NCI-H2081 treated with DMSO at 0.1 percent for 48 hours (cell line): ENCODE results near the gene LECT2.

ENCODE experiments used
- DNase-seq: peaks from one replicate; lab custom pipeline; 2025; lab: John Stamatoyannopoulos, UW

LECT2 gene

DNA sequence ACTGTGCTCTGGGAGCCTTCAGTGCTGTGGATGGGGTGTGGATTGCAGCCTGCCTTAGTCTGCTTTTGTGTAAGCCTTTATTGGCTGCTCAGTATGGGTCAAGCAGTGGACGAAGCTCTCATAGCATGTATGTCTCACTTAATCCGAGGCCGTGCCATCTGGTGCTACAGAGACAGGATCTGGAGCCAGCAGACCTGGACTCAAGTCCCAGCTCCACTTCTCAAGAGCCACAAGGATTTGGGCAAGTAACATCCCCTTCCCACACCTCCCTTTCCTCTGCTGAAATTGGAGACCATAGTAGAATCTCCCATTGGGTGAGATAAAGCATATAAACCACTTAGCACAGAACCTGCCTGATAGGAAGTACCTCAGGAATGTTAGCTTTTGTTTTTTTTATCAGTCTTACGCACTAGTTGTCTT is 23.4 kb upstream of the LECT2 start:
- no peak for DNase-seq

DNA sequence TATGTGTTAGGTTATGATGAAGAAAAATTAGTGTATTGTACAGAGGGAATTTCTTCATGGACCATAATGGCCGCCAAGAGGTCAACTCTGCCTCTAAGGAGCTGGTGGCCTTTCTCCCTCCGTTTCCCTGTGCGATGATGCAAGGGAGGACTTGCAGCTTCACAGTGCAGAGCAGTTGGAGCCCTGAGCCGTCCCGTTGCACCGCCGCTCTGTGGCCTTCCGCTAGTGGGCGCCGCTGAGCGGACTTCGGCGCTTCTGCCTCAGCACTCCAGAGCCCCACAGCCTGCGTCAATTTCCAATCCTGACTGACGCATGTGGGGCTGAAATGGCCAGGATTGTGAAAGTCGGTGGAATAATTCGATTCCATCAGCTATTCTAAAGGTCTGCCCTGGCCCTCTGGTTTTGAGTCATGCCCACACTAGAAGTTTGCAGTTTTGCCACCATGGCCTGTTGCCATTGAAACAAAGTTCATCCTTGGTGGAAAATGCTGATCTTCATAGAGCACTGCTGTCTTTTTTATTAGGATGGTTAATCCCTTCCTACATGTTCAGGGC is 22.7 kb upstream of the LECT2 start:
- DNase-seq: no peak

DNA sequence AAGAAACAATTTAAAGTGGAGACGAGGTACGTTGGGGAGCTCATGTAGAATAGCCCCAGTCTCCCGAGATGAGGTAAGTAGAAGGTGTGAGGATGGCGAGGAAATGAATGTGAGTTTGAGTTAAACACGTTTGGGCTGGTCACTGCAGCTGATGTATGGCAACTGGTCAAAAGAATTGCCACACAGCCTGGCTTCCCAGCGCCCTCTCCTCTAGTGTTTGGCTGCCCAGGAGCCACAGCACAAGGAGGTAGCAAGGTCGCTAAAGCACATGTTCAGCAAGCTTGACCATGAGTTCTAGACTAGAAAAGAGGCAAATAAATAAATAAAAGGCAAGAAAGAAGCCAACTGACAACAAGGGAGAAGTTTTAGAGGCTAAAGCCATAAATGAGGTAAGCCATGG is 21.4 kb upstream of the LECT2 start:
- no peak for DNase-seq

DNA sequence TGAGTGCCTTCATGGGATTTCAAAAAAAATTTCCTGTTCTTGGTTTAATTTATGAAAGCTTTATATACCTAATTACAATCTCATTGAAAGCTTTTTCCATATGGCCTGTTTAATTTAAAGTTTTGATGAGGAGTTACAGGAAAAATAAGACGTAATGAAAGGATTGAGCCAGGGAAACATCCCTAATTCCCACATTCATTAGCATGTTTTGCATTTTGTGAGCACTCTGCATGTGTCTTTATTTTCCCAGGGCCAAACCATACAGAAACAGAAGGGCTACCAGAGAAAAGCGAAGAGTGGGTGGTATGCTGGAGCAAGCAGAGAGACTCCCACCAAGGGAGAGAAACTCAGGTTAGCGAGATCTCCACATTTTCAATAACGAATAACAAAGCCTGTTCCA is 20.3 kb upstream of the LECT2 start:
- no peak for DNase-seq

DNA sequence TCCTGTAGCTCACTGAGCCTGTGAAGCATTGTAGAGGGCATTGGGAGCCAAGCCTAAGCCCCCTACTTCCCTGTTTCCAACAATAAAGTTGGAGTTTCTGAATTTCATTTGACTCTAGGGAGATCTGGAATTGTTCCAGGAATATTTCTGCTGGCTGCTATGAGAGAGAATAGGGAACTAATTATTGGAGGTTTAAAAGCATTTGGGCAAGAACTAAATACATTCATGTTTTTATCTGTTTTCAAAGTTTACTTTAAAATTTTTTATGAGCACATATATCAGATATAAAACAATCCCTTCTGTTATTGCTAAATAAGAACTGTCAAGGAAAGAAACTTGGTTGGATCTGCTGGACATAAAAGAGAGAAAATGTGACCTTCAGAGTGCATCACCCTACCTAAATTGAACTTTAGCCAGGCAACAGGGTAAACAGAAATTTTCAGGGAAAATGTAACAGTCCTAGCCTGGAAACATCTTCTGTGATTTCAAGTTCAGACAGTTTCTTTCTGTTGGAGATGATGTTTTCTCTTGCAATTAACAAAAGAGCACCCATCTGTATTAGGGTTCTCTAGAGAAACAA is 19.3 kb upstream of the LECT2 start:
- no peak for DNase-seq

DNA sequence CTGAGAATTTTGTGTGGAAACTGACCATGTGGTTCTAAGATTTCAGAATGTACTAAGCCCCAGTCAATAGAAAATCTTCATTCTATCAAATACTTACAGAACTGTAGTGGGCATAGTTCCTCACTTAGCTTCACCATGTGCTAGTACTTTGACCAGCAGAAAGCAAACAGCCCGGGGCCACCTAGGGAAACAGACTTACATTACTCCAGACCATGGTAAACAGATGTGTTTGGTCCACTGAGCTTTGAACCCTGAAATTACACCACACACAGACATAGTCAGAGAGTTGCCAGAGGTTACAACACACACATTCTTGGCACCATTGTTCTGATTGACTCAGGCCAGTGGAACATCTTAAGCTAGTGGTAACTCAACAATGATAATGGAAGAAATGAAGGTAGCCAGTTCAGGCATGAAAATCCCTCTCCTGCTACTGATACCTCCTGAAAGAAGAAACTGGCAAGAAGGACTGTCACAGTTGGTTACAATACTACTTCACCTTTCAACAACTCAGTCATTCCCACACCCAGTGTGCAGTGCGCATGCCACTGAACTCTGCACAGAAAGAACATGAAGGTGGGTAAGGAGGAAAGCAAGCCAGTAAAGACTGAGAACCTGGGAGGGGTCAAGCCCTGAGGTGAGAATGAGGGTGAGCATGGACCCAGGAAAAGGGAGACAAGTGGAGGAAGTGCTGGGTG is 18.7 kb upstream of the LECT2 start:
- DNase-seq: no peak

DNA sequence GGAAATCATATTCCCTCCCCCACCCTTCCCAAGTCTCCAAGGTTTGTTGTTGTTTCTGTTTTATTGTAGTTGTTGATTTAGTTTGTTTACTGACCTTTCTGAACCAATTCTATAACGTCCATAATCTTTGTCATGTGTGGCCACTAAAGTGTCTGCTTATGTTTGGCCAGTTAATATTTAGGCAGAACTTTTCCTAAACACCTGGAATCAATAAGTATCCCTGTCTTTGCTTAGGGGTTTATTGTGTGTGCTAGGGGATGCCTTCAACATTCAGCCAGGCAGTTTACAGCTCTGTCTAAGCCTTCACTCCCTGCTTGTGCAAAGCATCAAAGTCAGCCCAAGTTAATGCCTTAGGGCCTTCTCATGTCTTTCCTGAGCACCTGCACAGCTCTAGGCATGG is 16.9 kb upstream of the LECT2 start:
- DNase-seq: no peak

DNA sequence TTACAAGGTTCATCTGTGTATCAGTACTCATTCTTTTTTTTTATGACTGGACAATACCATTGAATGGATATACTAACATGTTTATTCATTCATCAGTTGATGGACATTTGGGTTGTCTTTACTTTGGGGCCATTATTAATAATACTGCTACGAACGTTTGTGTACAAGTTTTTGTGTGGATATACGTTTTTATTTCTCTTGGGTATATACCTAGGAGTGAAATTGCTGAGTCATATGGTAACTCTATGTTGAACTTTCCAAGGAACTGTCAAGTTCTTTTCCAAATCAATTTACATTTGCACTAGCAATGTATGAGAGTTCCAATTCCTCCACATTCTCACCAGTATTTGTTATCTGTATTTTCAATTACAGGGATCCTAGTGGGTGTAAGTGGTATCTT is 12.0 kb upstream of the LECT2 start:
- DNase-seq: no peak

DNA sequence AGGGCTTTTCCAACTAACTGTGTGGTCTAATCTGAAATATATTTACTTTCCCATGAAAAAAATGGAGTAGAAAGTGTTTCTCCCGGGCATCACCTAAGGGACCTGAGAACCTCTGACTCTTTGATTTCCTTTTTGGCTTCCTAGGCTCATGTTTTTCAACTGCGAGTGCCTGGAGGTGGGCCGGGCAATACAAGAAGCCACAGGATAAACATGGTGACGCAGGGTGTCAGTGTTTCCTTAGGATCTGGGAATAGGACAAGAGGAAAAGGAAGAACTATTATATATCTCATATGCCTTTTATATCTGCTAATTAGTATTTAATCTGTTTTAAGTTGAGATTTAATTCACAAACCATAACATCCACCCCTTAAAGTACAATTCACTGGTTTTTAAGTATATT is 11.4 kb upstream of the LECT2 start:
- no peak for DNase-seq

DNA sequence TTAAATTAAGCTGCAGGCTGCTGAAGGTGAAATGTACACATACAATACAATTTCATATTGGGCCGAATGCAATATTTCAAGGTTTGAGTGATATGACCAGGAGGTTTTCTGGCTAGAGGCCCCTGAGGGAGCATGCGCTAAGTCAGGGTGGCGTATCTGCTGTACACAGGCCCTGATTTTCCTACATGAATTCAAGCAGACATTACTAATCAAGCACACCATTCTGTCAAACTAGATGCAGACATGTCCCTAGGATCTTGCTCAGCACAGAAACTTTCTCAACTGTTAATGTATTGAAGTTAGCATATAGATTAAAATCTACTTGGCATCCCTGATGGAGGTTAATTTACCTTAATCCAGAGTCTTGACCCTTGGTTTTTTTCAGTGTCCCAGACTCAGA is 10.7 kb upstream of the LECT2 start:
- no peak for DNase-seq

DNA sequence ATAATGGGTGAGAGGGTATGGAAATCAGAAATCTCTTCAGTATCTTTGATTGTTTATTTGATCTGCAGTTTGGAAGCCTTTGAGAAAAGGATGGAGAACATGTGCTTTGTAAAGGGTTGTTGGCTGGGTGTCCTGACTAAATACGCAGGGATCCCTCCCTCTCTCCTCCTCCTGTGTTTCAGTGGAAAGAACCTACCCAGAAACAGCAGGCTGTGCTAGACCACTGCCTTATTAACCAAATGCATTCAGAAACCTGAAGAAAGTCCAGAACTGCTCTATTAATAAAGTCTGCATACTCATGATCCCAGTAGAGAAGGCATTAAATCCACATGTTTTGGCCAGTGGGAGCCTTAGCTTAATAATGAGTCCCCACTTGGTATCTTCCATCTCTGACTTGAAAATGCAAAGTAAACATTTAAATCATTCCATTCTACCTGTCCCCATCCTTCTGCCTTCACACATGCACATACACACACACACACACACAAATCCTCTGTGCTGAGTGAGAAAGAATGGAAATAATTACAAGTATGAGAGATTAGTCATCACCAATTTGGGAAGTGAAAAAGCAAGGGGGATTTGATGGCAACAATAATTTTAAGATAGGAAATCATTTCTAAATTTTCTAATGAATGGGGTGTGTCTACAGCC is 10.0 kb upstream of the LECT2 start:
- no peak for DNase-seq

DNA sequence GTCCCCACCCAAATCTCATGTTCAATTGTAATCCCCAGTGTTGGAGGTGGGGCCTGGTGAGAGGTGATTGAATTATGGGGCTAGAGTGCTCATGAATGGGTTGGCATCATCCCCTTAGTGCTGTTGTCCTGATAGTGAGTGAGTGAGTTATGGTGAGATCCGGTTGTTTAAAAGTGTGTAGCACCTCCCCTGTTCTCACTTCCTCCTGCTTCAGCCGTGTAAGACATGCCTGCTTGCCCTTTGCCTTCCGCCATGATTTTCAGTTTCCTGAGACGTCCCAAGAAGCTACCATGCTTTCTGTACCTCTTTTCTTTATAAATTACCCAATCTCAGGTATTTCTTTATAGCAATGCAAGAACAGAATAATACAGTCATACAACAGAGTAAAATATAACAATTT is 742 bp upstream of the LECT2 start:
- DNase-seq: no peak

DNA sequence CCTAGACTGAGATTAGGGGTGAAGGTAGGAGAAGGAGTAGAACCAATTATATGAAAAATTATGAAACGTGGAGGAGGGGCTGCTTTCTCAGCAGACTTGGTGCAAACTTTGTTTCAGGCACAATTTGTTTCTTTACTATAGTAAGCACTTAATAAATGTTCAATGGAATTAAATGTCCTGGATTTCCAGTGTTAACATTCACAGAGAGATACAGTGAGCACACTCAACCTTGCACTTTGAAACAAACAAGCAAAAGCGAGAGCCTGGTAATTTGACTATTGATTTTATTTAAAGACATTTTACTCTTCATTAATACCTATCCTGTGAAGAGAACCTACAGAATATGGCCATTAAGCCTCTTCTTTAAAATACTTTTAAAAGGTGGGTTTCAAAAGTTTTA is 933 bp downstream of the LECT2 start:
- no peak for DNase-seq

DNA sequence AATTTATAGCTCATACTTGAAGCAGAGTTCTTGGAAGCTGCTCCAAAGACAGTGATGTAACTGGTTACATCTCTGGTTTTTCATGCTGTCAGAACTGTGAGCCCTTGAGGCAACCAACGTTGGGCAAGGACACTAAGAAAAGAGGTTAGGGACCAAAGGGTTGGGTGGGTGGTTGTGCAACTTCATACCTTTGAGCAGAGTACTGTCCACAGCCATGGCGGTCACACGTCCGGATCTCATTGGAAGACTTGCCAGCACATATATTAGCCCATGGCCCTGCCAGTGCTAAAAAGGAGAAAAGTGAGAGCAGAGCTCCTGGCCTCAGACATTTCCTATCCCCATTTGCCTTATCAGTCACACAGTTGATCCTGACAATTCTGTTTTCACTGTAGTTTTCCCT is 2.1 kb downstream of the LECT2 start:
- DNase-seq: no peak

DNA sequence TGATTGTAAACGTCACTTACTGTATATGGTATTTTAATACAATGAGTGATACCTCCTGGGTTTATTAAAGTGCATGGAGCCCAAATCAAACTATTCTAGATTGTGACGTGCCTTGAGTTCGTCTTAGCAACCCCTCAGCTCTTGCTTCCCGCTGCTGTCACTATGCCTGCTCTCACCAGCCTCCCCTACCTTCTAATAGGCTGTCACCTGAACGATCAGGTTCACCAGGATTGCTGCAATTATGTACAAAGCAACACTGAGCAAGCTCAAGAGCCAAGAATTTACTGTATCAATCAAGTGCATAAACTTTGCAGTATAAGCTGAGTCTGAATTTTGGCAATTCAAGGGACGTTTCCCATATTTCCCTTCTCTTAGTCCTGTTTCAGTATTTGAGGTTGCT is 3.0 kb downstream of the LECT2 start:
- DNase-seq: no peak

DNA sequence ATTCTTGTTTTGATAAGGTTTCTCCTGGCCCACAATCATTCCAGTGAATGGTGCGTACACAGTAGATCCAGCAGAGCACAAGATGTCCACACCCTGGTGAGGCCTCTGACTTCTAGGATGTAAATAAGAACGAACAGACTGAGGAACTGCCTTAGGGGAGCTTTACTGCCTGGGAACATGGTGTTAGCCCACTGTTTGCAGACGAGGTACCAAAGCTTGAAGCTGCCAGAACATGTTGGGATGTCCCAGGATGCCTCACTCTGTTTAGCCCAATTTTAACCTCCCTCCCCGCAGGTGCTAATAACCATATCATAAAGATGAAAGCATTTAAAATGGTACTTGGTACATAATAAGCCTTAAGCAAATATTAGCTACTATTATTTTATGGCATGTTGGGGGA is 3.5 kb downstream of the LECT2 start:
- no peak for DNase-seq

DNA sequence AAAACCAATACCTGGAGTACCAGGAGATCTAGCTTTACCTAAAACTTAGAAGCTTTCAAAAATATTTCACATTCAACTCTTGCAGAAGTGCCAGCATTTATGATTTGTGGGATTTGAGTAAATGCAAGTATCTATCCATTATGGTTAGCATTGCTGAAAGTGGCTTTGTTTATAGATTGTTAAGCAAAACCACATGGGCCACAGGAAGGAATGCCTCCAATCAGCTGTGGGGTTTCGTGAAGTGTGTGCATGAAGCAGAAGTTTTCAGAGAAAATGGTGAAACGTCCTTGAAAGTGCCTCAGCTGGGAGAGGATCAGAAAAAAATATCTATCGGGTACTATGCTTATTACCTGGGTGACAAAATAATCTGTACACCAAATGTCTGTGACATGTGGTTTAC is 4.2 kb downstream of the LECT2 start:
- no peak for DNase-seq

DNA sequence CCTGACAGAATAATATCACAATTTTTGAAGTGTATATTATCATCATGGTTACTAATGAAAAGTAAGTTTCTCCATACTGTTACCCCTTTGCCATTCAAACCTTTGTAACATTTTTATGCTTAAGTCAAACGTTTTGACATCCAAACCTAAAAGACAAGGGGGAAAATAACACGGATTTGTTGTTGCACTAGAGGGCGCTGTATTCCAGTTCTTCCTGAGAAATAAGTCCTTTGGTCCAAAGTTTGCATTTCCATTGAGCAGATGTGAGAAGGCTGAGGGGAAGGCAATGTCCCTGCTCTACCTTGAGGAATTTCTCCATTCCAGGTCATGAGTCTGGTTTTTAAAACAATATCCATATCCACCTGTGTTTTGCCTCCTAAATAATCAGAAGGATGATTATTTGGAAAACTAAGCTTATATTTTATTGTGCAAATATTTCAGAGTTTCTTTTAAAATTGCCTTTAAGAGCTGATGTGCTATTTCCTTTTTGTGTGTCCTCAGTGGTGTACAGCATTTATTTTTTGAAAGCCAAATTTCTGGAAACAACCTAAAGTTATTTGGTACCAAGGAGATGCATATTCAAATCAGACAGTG is 9.7 kb downstream of the LECT2 start:
- peak; percentile 44 for DNase-seq

DNA sequence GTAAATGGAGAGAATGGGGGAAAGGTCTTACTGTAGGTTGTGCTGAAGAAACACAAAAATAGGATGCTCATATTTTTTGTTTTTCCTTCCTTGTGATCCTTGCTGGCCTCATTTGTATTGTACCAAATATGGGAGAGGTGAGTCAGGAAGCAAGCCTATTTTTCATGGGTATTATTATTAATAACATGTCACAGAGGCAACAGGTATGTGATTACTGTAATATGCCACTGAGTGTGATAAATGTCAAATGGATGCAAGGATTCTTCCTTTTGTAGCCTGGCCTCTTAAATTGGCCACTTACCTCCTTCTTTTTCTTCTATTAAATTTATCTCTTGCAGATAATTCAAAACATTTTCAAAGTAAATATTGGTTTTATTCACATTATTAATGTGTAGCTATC is 10.2 kb downstream of the LECT2 start:
- DNase-seq: no peak

DNA sequence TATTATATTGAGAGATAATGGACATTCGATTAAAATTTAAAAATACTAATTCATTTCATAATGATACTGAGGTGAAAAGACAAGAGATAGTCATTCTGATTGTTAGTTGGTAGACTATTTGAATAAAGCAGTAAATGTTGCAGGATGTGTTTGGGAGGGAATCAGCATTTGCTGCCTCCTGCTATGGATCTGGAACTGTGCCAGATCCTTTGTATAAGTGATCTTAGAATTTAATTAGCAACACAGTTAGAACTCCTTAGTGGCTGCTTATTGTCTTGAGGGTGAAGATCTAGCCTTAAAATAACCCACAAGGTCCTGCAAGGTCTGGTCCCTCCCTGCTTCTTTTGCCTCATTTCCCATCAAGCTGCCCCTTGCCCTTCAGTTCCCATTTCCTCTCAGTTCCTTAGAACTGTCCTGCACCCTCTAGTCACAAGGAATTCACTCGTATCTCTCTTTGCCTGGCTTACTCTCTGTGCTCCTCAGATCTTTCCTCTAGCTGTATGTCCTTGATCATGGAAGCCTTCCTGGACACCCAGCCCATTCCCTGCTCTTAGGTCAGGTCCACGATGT is 12.5 kb downstream of the LECT2 start:
- no peak for DNase-seq

DNA sequence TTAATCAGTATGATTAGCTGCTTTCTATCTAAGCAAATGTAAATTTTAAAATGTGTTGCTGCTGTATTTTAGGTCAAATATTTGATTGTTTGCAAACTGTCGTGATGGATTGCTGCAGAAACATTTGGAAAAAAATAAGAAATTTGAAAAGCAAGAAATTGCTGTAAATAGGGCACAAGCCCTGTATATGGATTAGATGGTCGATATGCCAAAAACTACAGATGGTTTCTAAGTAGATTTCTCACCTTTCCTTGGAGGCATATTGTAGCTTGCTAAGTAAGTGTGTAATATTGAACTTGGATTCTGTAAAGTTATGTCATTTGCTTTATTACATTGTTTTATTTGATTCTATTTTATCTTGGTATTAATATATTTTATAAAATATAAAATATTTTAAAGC is 13.1 kb downstream of the LECT2 start:
- no peak for DNase-seq

DNA sequence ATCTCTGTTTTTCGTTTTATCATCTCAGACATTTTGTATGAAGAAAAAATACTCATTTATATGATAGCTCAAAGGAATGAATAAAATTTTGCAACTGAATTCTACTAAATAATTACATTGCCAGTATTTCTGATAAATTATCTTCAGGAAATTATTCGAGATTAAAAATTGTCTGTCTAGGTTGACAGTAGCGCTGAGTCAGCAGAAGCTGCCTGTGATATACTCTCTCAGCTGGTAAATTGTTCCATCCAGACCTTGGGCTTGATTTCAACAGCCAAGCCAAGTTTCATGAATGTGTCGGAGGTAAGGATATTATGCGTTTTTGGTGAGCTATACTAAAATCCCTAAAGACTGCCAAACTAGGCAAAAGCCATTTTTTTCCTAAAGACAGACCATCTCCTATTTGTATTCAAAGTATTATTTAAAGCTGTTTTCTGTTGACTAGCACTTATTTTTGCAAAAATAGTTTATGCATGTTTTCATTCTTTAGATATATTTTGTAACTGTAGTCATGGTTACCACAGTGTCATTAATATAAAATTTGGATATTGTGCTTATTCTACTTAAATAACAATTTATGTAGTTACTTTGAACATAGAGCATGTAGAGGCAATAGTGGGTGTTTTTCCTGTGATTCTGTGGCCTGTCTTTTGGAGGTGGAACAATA is 17.4 kb downstream of the LECT2 start:
- DNase-seq: no peak
